Trophoblast cell (in vitro differentiated cells and primary cell): ENCODE results near the gene FSTL4.

Experiments used
- DNase-seq, 2 donors: peaks; one replicate each; pipeline ENCODE4 v3.0.0-alpha.2; 2016
- H2AFZ ChIP-seq: 2 replicates; pipeline ENCODE4 v1.6.1; 2013; ENCODE audit warnings: low read length, moderate library complexity, mild to moderate bottlenecking; ENCODE audit not compliant: insufficient read depth, poor library complexity
- H2AK5ac ChIP-seq: 2 replicates; pipeline ENCODE4 v1.6.1; 2013; ENCODE audit warnings: mild to moderate bottlenecking, low read length
- H2BK120ac ChIP-seq: 2 replicates; pipeline ENCODE4 v1.6.1; 2013; ENCODE audit warnings: low read length, mild to moderate bottlenecking, moderate library complexity; ENCODE audit not compliant: insufficient read depth, poor library complexity
- H2BK12ac ChIP-seq: 2 replicates; pipeline ENCODE4 v1.6.1; 2013; ENCODE audit warnings: mild to moderate bottlenecking, low read length, moderate library complexity
- H2BK5ac ChIP-seq: 2 replicates; pipeline ENCODE4 v1.6.1; 2013; ENCODE audit warnings: low read length, low read depth, moderate library complexity, mild to moderate bottlenecking; ENCODE audit not compliant: poor library complexity
- H3K14ac ChIP-seq: 2 replicates; pipeline ENCODE4 v1.6.1; 2013; ENCODE audit warnings: mild to moderate bottlenecking, low read length
- H3K18ac ChIP-seq: 2 replicates; pipeline ENCODE4 v1.6.1; 2013; ENCODE audit warnings: mild to moderate bottlenecking, low read length
- H3K23ac ChIP-seq: 2 replicates; pipeline ENCODE4 v1.6.1; 2013; ENCODE audit warnings: low read length
- H3K27ac ChIP-seq: 2 replicates; pipeline ENCODE4 v1.5.1; 2013; ENCODE audit warnings: low read depth, mild to moderate bottlenecking, inconsistent platforms, low read length, moderate library complexity
- H3K27me3 ChIP-seq: 2 replicates; pipeline ENCODE4 v1.6.1; 2013; ENCODE audit warnings: inconsistent platforms, mild to moderate bottlenecking, low read length, moderate library complexity; ENCODE audit not compliant: insufficient read depth
- H3K36me3 ChIP-seq, 2 experiments: 1 replicate in 1 of 2; 2 replicates in 1 of 2; pipeline ENCODE4 v1.6.1; 2013; ENCODE audit warnings: low read length in 2 of 2, mild to moderate bottlenecking in 2 of 2, moderate library complexity in 1 of 2; ENCODE audit not compliant: insufficient read depth in 2 of 2, control insufficient read depth in 1 of 2
- H3K4ac ChIP-seq: 2 replicates; pipeline ENCODE4 v1.6.1; 2013; ENCODE audit warnings: low read depth, mild to moderate bottlenecking, low read length, moderate library complexity
- H3K4me1 ChIP-seq, 2 experiments: 1 replicate in 1 of 2; 2 replicates in 1 of 2; pipeline ENCODE4 v1.6.1; 2013; ENCODE audit warnings: low read length in 2 of 2, mild to moderate bottlenecking in 2 of 2, moderate library complexity in 1 of 2; ENCODE audit not compliant: insufficient read depth in 2 of 2, control insufficient read depth in 1 of 2
- H3K4me2 ChIP-seq: 2 replicates; pipeline ENCODE4 v1.6.1; 2013; ENCODE audit warnings: inconsistent platforms, mild to moderate bottlenecking, low read length, moderate library complexity
- H3K4me3 ChIP-seq: 2 replicates; pipeline ENCODE4 v1.5.1; 2013; ENCODE audit warnings: mild to moderate bottlenecking, low read depth, low read length, inconsistent platforms
- H3K79me1 ChIP-seq: one replicate; pipeline ENCODE4 v1.6.1; 2013; ENCODE audit warnings: low read length
- H3K79me2 ChIP-seq: 2 replicates; pipeline ENCODE4 v1.6.1; 2013; ENCODE audit warnings: low read length, mild to moderate bottlenecking; ENCODE audit not compliant: control insufficient read depth, insufficient read depth, poor library complexity
- H3K9ac ChIP-seq: 2 replicates; pipeline ENCODE4 v1.6.1; 2013; ENCODE audit warnings: mild to moderate bottlenecking, low read length
- H3K9me3 ChIP-seq: 2 replicates; pipeline ENCODE4 v1.6.1; 2013; ENCODE audit warnings: low read depth, mild to moderate bottlenecking, control low read depth, inconsistent platforms, low read length; ENCODE audit not compliant: insufficient read depth
- H4K12ac ChIP-seq: 2 replicates; pipeline ENCODE4 v1.6.1; 2013; ENCODE audit warnings: low read depth, mild to moderate bottlenecking, low read length, moderate library complexity
- H4K8ac ChIP-seq: 2 replicates; pipeline ENCODE4 v1.6.1; 2013; ENCODE audit warnings: low read depth, mild to moderate bottlenecking, low read length, moderate library complexity
- H4K91ac ChIP-seq: one replicate; pipeline ENCODE4 v1.6.1; 2013; ENCODE audit warnings: low read depth, mild to moderate bottlenecking, low read length, moderate library complexity
- WGBS: extraction: QIAGEN DNeasy Blood & Tissue Kit; methylation state at CpG from one replicate; pipeline ENCODE4 v1.1.7; 2013; ENCODE audit warnings: missing lambda C conversion rate; ENCODE audit not compliant: insufficient read length, insufficient coverage; ENCODE audit errors: extremely low coverage; 5-methylcytosine and 5-hydroxymethylcytosine counted together

FSTL4 gene

GRCh38 chr5:133439859-133440258 is 172.5 kb downstream of the FSTL4 start:
- WGBS = no CpG with 5 or more reads among the region's 8 CpGs
- no peak overlapping the region for H2AK5ac ChIP-seq
- H4K91ac ChIP-seq = no peak overlapping the region
- H3K27ac ChIP-seq = no peak overlapping the region
- H3K79me1 ChIP-seq = no peaks in the 10 kb centered on the region
- H2BK5ac ChIP-seq = no peak overlapping the region
- no peaks in the 10 kb centered on the region for H3K79me2 ChIP-seq
- no peaks in the 10 kb centered on the region for H3K27me3 ChIP-seq
- H3K9ac ChIP-seq = no peak overlapping the region
- no peaks in the 10 kb centered on the region for H3K9me3 ChIP-seq
- no peaks in the 10 kb centered on the region for H3K4me1 ChIP-seq
- H3K14ac ChIP-seq = no peak overlapping the region
- H4K8ac ChIP-seq = no peak overlapping the region
- H2BK120ac ChIP-seq = no peak overlapping the region
- no peak overlapping the region for H2BK12ac ChIP-seq
- no peak overlapping the region for H4K12ac ChIP-seq
- H3K4me3 ChIP-seq = no peak overlapping the region
- H3K36me3 ChIP-seq = no peaks in the 10 kb centered on the region
- no peak overlapping the region for H3K4me2 ChIP-seq
- no peak overlapping the region for H3K4ac ChIP-seq
- H3K18ac ChIP-seq = no peak overlapping the region
- no peak overlapping the region for H3K23ac ChIP-seq
- no peak overlapping the region for H2AFZ ChIP-seq
- DNase-seq = no peak

- DNase-seq = no peak
- Histone ChIP-seq H3K27me3 (no peaks in the 10 kb centered on the region), H3K79me1 (no peaks in the 10 kb centered on the region), H3K9me3 (no peaks in the 10 kb centered on the region), H3K4ac (no peak overlapping the region), H3K4me2 (no peak overlapping the region), H2BK5ac (no peak overlapping the region), H2AK5ac (no peak overlapping the region), H3K18ac (no peak overlapping the region), H3K23ac (no peak overlapping the region), H4K12ac (no peak overlapping the region), H3K4me3 (no peak overlapping the region), H3K36me3 (no peaks in the 10 kb centered on the region), H3K27ac (no peak overlapping the region), H2AFZ (no peak overlapping the region), H2BK12ac (no peak overlapping the region), H4K91ac (no peak overlapping the region), H3K14ac (no peak overlapping the region), H3K4me1 (no peaks in the 10 kb centered on the region), H3K79me2 (no peaks in the 10 kb centered on the region), H3K9ac (no peak overlapping the region), H2BK120ac (no peak overlapping the region), H4K8ac (no peak overlapping the region)
- WGBS = no CpG with 5 or more reads among the region's 3 CpGs
Measured at GRCh38 chr5:133438487-133438886, 173.9 kb downstream of the FSTL4 start.

GRCh38 chr5:133434336-133434735 is 178.0 kb downstream of the FSTL4 start:
- H3K4me1 ChIP-seq = no peaks in the 10 kb centered on the region
- no peak overlapping the region for H2AFZ ChIP-seq
- H3K27me3 ChIP-seq = no peaks in the 10 kb centered on the region
- H3K79me1 ChIP-seq = no peaks in the 10 kb centered on the region
- H3K9me3 ChIP-seq = no peaks in the 10 kb centered on the region
- no peaks in the 10 kb centered on the region for H3K79me2 ChIP-seq
- no peak overlapping the region for H3K27ac ChIP-seq
- no peak overlapping the region for H3K14ac ChIP-seq
- H3K18ac ChIP-seq = no peak overlapping the region
- H2BK120ac ChIP-seq = no peak overlapping the region
- no peak overlapping the region for H3K9ac ChIP-seq
- no peak overlapping the region for H4K12ac ChIP-seq
- DNase-seq = no peak
- H2BK5ac ChIP-seq = no peak overlapping the region
- H4K8ac ChIP-seq = no peak overlapping the region
- H4K91ac ChIP-seq = no peak overlapping the region
- H2AK5ac ChIP-seq = no peak overlapping the region
- H3K36me3 ChIP-seq = no peaks in the 10 kb centered on the region
- no peak overlapping the region for H3K4me3 ChIP-seq
- no peak overlapping the region for H3K4ac ChIP-seq
- no peak overlapping the region for H3K23ac ChIP-seq
- no peak overlapping the region for H3K4me2 ChIP-seq
- H2BK12ac ChIP-seq = no peak overlapping the region

- H3K79me1 ChIP-seq = no peaks in the 10 kb centered on the region
- no peaks in the 10 kb centered on the region for H3K36me3 ChIP-seq
- H3K18ac ChIP-seq = no peak overlapping the region
- H3K79me2 ChIP-seq = no peaks in the 10 kb centered on the region
- H2AFZ ChIP-seq = no peak overlapping the region
- no peak overlapping the region for H3K27ac ChIP-seq
- no peak overlapping the region for H3K23ac ChIP-seq
- no CpG with 5 or more reads among the region's 6 CpGs for WGBS
- H3K4ac ChIP-seq = no peak overlapping the region
- H4K91ac ChIP-seq = no peak overlapping the region
- no peak overlapping the region for H4K12ac ChIP-seq
- no peaks in the 10 kb centered on the region for H3K4me1 ChIP-seq
- H4K8ac ChIP-seq = no peak overlapping the region
- no peak for DNase-seq
- no peaks in the 10 kb centered on the region for H3K9me3 ChIP-seq
- H2AK5ac ChIP-seq = no peak overlapping the region
- H3K14ac ChIP-seq = no peak overlapping the region
- no peaks in the 10 kb centered on the region for H3K27me3 ChIP-seq
- no peak overlapping the region for H2BK12ac ChIP-seq
- H3K4me3 ChIP-seq = no peak overlapping the region
- no peak overlapping the region for H3K9ac ChIP-seq
- H2BK5ac ChIP-seq = no peak overlapping the region
- H2BK120ac ChIP-seq = no peak overlapping the region
- no peak overlapping the region for H3K4me2 ChIP-seq
Measured at GRCh38 chr5:133433641-133434040, 178.7 kb downstream of the FSTL4 start.
